ENCODE results near the gene SSTR4. TPM values are rescaled to one million over a fixed set of nuclear protein-coding genes. Genes with fewer than 3 reads are reported as not detected.

Gene SSTR4
- total RNA-seq = not detected in 2 replicates

GRCh38 chr20:23034721-23035671 is at the start of gene SSTR4:
TSS of gene SSTR4 (plus strand) at chr20:23035312. CDS start at chr20:23035484, 172 bp downstream.

GRCh38 chr20:23049201-23050075 is 14.3 kb downstream of the SSTR4 start, which contains the start of gene THBD:
TSS of gene THBD (minus strand) at chr20:23049672. CDS start at chr20:23049504, 168 bp downstream.

GRCh38 chr20:23086056-23086566 is 51.0 kb downstream of the SSTR4 start, which contains the start of gene CD93:
TSS of gene CD93 (minus strand) at chr20:23086324. CDS start at chr20:23086192, 132 bp downstream.

Other genes starting within 250 kb of the SSTR4 start
- 18.0 and 20.3 TPM in 2 replicates for gene THBD, start 14.4 kb downstream of the SSTR4 start, total RNA-seq
- 2.8 and 3.1 TPM in 2 replicates for gene CD93, start 51.0 kb downstream of the SSTR4 start, total RNA-seq

Measured in regular cardiac myocyte (primary cell).